Loucy (cell line): Measurements from ENCODE around the gene MCCC2.

Source experiments
- H2AFZ ChIP-seq: fragments of 200-600 bp; sonication (generic); 2 replicates; pipeline ENCODE4 v1.6.0; 2016; ENCODE audit warnings: antibody characterized with exemption, mild to moderate bottlenecking, low read length, moderate library complexity
- H3F3A ChIP-seq: fragments of 200-600 bp; 2 replicates; pipeline ENCODE4 v1.6.0; 2016; ENCODE audit warnings: antibody characterized with exemption, low read depth, mild to moderate bottlenecking
- H3K27me3 ChIP-seq: fragments of 200-600 bp; sonication (generic); 2 replicates; pipeline ENCODE4 v1.6.1; 2014; ENCODE audit warnings: low read length, mild to moderate bottlenecking; ENCODE audit not compliant: insufficient read depth, poor library complexity, severe bottlenecking
- H3K36me3 ChIP-seq: fragments of 200-600 bp; sonication (generic); 2 replicates; pipeline ENCODE4 v1.6.1; 2016; ENCODE audit warnings: low read length; ENCODE audit not compliant: insufficient read depth
- H3K4me1 ChIP-seq: fragments of 200-600 bp; sonication (generic); 2 replicates; pipeline ENCODE4 v1.5.1; 2014; ENCODE audit warnings: low read length, mild to moderate bottlenecking; ENCODE audit not compliant: insufficient read depth, poor library complexity, severe bottlenecking
- H3K4me2 ChIP-seq: fragments of 200-600 bp; sonication (generic); 2 replicates; pipeline ENCODE4 v1.6.0; 2014; ENCODE audit warnings: antibody characterized with exemption, low read length, low read depth, mild to moderate bottlenecking; ENCODE audit not compliant: poor library complexity, severe bottlenecking
- H3K4me3 ChIP-seq: fragments of 200-600 bp; sonication (generic); 2 replicates; pipeline ENCODE4 v1.5.1; 2014; ENCODE audit warnings: low read length, mild to moderate bottlenecking, mixed read lengths; ENCODE audit not compliant: poor library complexity, severe bottlenecking
- H3K79me2 ChIP-seq: fragments of 200-600 bp; sonication (generic); 2 replicates; pipeline ENCODE4 v1.6.1; 2014; ENCODE audit warnings: low read length; ENCODE audit not compliant: insufficient read depth
- H3K9ac ChIP-seq: fragments of 200-600 bp; sonication (generic); 2 replicates; pipeline ENCODE4 v1.6.0; 2014; ENCODE audit warnings: mild to moderate bottlenecking, low read depth, low read length, moderate library complexity; ENCODE audit not compliant: poor library complexity, severe bottlenecking
- H3K9me2 ChIP-seq: fragments of 200-600 bp; sonication (generic); replicated peaks from 2 replicates; pipeline ENCODE4 v1.6.1; 2016; ENCODE audit warnings: low read depth, low read length, mixed read lengths
- H3K9me3 ChIP-seq: fragments of 200-600 bp; sonication (generic); 2 replicates; pipeline ENCODE4 v1.6.1; 2014; ENCODE audit warnings: mild to moderate bottlenecking, antibody characterized with exemption, low read length, low read depth; ENCODE audit not compliant: insufficient read depth
- H4K20me1 ChIP-seq: fragments of 200-600 bp; sonication (generic); 2 replicates; pipeline ENCODE4 v1.6.0; 2014; ENCODE audit warnings: antibody characterized with exemption, low read length, mild to moderate bottlenecking; ENCODE audit not compliant: insufficient read depth, poor library complexity, severe bottlenecking
- CTCF ChIP-seq: fragments of 200-600 bp; sonication (generic); conservative IDR thresholded peaks from 2 replicates; pipeline ENCODE4 v1.5.1; 2014; ENCODE audit warnings: mild to moderate bottlenecking, antibody characterized with exemption, low read length
- EZH2phosphoT487 ChIP-seq: fragments of 200-600 bp; IDR thresholded peaks from 2 replicates; pipeline ENCODE4 v1.6.1; 2018; ENCODE audit warnings: antibody characterized with exemption, mild to moderate bottlenecking, moderate library complexity, borderline replicate concordance

Gene MCCC2

GRCh38 chr5:71588533-71588885 lies 1.4 kb downstream of the MCCC2 start:
- Histone ChIP-seq H4K20me1 (peaks cover 20% of the 10 kb centered on the region), H3K9me2 (no peaks in the 10 kb centered on the region), H3K4me2 (peak overlapping the region; percentile 83), H3K27me3 (no peaks in the 10 kb centered on the region), H3K79me2 (peaks cover 59% of the 10 kb centered on the region), H3K9ac (peak overlapping the region; percentile 84), H3K4me3 (peak overlapping the region; percentile 82), H2AFZ (no peak overlapping the region), H3K4me1 (peaks cover 36% of the 10 kb centered on the region), H3F3A (no peaks in the 10 kb centered on the region), H3K36me3 (no peaks in the 10 kb centered on the region), H3K9me3 (no peaks in the 10 kb centered on the region)
- TF ChIP-seq EZH2phosphoT487 = no peak
- TF ChIP-seq CTCF = no peak

GRCh38 chr5:71589903-71590302 lies 2.8 kb downstream of the MCCC2 start:
- Histone ChIP-seq H3K9ac (peak overlapping the region; percentile 84), H3K36me3 (no peaks in the 10 kb centered on the region), H3K9me3 (no peaks in the 10 kb centered on the region), H3K9me2 (no peaks in the 10 kb centered on the region), H3K79me2 (peaks cover 61% of the 10 kb centered on the region), H4K20me1 (peaks cover 20% of the 10 kb centered on the region), H2AFZ (no peak overlapping the region), H3K27me3 (no peaks in the 10 kb centered on the region), H3K4me3 (peak overlapping the region; percentile 82), H3K4me2 (peak overlapping the region; percentile 83), H3F3A (no peaks in the 10 kb centered on the region), H3K4me1 (peaks cover 36% of the 10 kb centered on the region)
- TF ChIP-seq CTCF (no peak), EZH2phosphoT487 (no peak)

GRCh38 chr5:71591100-71591499 lies 4.0 kb downstream of the MCCC2 start:
- Histone ChIP-seq H3K4me3 (peak overlapping the region; percentile 82), H3K9me2 (no peaks in the 10 kb centered on the region), H2AFZ (no peak overlapping the region), H3K4me2 (peak overlapping the region; percentile 83), H3K9me3 (no peaks in the 10 kb centered on the region), H3K36me3 (peaks cover 2% of the 10 kb centered on the region; the same call in 1 of the 2 replicates), H3K4me1 (peaks cover 35% of the 10 kb centered on the region), H4K20me1 (peaks cover 20% of the 10 kb centered on the region), H3K79me2 (peaks cover 64% of the 10 kb centered on the region), H3F3A (no peaks in the 10 kb centered on the region), H3K27me3 (no peaks in the 10 kb centered on the region), H3K9ac (peak overlapping the region; percentile 20)
- TF ChIP-seq EZH2phosphoT487 = no peak
- TF ChIP-seq CTCF = no peak
